ENCODE data around the gene CSNK1A1L. TPM values are rescaled to one million over a fixed set of nuclear protein-coding genes. Genes with fewer than 3 reads are reported as not detected.

Gene CSNK1A1L
- total and polyA plus RNA-seq, 2 of the 4 experiments (the other 2 are of a cell fraction): not detected

- Histone ChIP-seq H2AFZ (replicated peaks; ENCODE audit: low read length, poor library complexity) (no peak overlapping the region), H3K9ac (ENCODE audit: low read depth, low read length) (no peak overlapping the region), H2BK20ac (ENCODE audit: low read depth, low read length) (no peak overlapping the region), H3K18ac (ENCODE audit: low read depth, low read length) (no peak overlapping the region), H2AK9ac (replicated peaks; ENCODE audit: low read depth, low read length, poor library complexity) (no peak overlapping the region), H3K27me3 (ENCODE audit: control insufficient read depth, insufficient read depth, low read length) (no peaks in the 10 kb centered on the region), H2AK5ac (ENCODE audit: low read depth, low read length) (no peak overlapping the region), H3K4me2 (ENCODE audit: low read depth, low read length) (no peak overlapping the region), H2BK15ac (ENCODE audit: low read depth, low read length) (no peak overlapping the region), H4K8ac (ENCODE audit: low read depth in 2 of 2, low read length in 2 of 2) (no peak overlapping the region), H2BK120ac (ENCODE audit: low read depth, low read length) (no peak overlapping the region), H3K4me3 (ENCODE audit: insufficient read depth, low read depth, low read length) (no peak overlapping the region), H4K5ac (ENCODE audit: low read depth, low read length) (no peak overlapping the region), H3K36me3 (ENCODE audit: control insufficient read depth, insufficient read depth, low read length) (no peaks in the 10 kb centered on the region), H3K4ac (ENCODE audit: low read depth, low read length) (no peak overlapping the region), H3K14ac (replicated peaks; ENCODE audit: low read depth, low read length) (no peak overlapping the region), H3K4me1 (ENCODE audit: control insufficient read depth, insufficient read depth, low read length) (no peaks in the 10 kb centered on the region), H3K23ac (ENCODE audit: low read depth, low read length) (no peak overlapping the region), H4K20me1 (ENCODE audit: insufficient read depth, low read length) (no peaks in the 10 kb centered on the region), H3K27ac (ENCODE audit: insufficient read depth, low read length) (no peak overlapping the region), H3K56ac (ENCODE audit: extremely low read depth, insufficient read depth, low read length) (no peak overlapping the region), H4K91ac (ENCODE audit: insufficient read depth, low read depth, low read length) (no peak overlapping the region), H3K9me3 (ENCODE audit: control insufficient read depth, insufficient read depth, low read length) (peaks cover 2% of the 10 kb centered on the region; the same call in 1 of the 2 replicates), H2BK5ac (ENCODE audit: low read depth, low read length, poor library complexity, severe bottlenecking) (no peak overlapping the region), H3K9me1 (ENCODE audit: insufficient read depth, low read length) (no peaks in the 10 kb centered on the region), H3K79me1 (ENCODE audit: low read depth in 1 of 2, low read length in 2 of 2) (no peaks in the 10 kb centered on the region)
- DNase-seq (no peak), ATAC-seq (ENCODE audit: low read depth) (no peak)
- BruUV-seq (replicated peaks): no TSS peak
- dilution Hi-C loops (cut with HindIII; ENCODE audit: low sequenced_read_pairs, unreplicated experiment): no loop called here
- no peak for TF ChIP-seq NFE2L2 (IDR thresholded peaks at IDR 0.05; ENCODE audit: low read depth, low read length)
- TF ChIP-seq MXI1 (IDR thresholded peaks at IDR 0.05; ENCODE audit: borderline replicate concordance, low read depth, low read length): no peak
- no peak for TF ChIP-seq SMC3 (IDR thresholded peaks at IDR 0.05; ENCODE audit: low read depth, low read length)
- in situ Hi-C loops (cut with MboI; ENCODE audit: low sequenced_read_pairs): no loop called here
- 100% methylated on average over 1 of the region's 4 CpGs; no CpG with 5 or more reads in 1 of the 2 experiments for WGBS, 2 experiments (ENCODE audit: extremely low coverage in 2 of 2, insufficient read length in 1 of 2)
- intact Hi-C loops (cut with micrococcal nuclease): loop anchor here (5.0 kb wide), 2 partner anchors 305 to 370 kb away; no protein-coding TSS in a partner anchor
- ChIA-PET CTCF (interaction anchor here (1.4 kb wide), 1 partner anchor 372 kb away, joined by 4 read pairs; no protein-coding TSS in a partner anchor), POLR2A (ENCODE audit: unreplicated experiment) (no interaction called here)
These were observed 2.0 kb upstream of the CSNK1A1L start for GRCh38 chr13:37107456-37107855.

Data from IMR-90 (cell line).